Stimulated activated CD8-positive, alpha-beta memory T cell treated with anti-CD3 and anti-CD28 coated beads, Interleukin-15, amount 100 ng/mL, for 4 hours (primary cell): ENCODE data around the gene BRD2.

Experiments used
- DNase-seq, 2 donors: peaks; one replicate each; pipeline ENCODE4 v3.0.0-alpha.2; 2020; ENCODE audit warnings: low read depth in 2 of 2

BRD2 gene

GRCh38 chr6:32949113-32949512, 19.3 kb upstream of the BRD2 start:
- DNase-seq, result no peak

GRCh38 chr6:32950010-32950409, 18.4 kb upstream of the BRD2 start:
- DNase-seq, result no peak

DNA sequence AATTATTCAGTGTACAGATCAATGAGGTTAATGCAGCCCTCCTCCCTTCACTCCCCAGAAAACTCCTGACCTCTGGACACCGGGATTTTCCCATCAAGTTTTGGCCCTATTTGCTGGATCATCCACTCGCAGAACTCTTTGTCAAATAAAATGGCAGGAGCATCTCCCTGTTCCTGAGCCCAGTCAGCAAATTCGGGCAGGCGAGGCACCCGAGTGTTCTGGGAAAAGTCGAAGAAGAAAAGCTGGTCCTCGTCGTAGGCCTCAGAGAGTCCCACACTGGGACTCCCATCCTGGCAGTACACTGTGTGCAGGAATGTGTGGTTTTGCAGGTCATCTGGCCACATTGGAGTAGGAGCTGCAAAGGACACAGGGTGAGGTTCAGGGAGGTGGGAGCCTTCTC, 17.9 kb upstream of the BRD2 start:
- DNase-seq, result no peak

- DNase-seq, result peak in 1 of 2 donors; percentile 47
Measured at GRCh38 chr6:32952817-32953739, 15.3 kb upstream of the BRD2 start, which contains the start of gene HLA-DMA. Gene HLA-DMA (minus strand): TSS chr6:32953097. CDS start chr6:32953036, 61 bp downstream.

GRCh38 chr6:32953775-32954174, 14.6 kb upstream of the BRD2 start:
- no peak for DNase-seq

DNA sequence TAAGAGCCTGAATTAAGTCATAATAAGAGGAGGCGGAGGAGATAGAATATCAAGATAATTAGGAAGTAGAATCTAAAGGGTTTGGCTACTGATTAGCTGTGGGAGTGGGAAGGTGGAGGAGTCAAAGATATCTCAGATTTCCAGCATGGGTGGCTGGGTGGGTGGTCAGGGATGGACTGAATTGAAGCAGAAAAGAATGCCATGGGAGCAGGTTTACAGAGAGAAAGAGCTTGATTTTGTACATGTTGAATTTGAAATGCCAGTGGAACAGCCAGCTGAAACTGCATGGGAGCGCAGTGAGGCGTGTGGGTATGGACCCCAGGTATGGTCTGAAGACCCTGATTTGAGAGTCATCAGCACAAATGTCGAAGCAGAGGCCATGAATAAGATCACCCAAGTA, 14.1 kb upstream of the BRD2 start:
- DNase-seq, result no peak

- DNase-seq, result no peak
Measured at GRCh38 chr6:32954986-32955802, 13.2 kb upstream of the BRD2 start.

DNA sequence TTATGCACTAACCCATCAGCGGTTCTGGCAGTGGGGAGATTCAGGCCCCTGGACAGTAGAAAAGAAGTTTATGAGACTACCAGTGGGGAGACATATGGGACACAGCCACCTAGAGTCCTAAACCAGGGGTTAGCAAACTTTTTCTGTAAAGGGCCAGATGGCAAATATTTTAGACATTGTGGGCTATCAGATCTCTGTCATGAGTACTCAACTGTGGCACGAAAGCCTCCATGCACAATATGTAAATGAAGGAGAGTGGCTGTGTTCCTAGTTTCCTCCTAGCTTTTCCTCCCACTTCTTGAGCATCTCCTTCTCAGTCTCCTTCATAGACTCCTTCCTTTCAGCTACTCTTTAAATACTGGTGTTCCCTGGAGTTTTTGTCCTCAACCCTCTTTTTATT, 12.2 kb upstream of the BRD2 start:
- no peak for DNase-seq

DNA sequence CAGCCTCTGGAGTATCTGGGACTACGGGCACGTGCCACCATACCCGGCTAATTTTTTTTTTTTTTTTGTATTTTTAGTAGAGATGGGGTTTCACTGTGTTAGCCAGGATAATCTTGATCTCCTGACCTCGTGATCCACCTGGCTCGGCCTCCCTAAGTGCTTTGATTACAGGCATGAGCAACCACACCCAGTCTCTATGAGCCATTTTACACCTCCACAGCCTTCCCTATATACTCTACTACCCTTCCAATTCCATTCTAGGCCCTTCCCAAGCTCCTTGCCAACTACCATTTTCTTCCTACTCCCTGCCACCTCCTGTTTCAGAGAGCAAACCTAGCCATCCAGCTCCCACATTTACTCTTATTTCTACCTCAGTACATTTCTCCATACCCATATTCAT, 7.8 kb upstream of the BRD2 start:
- no peak for DNase-seq

DNA sequence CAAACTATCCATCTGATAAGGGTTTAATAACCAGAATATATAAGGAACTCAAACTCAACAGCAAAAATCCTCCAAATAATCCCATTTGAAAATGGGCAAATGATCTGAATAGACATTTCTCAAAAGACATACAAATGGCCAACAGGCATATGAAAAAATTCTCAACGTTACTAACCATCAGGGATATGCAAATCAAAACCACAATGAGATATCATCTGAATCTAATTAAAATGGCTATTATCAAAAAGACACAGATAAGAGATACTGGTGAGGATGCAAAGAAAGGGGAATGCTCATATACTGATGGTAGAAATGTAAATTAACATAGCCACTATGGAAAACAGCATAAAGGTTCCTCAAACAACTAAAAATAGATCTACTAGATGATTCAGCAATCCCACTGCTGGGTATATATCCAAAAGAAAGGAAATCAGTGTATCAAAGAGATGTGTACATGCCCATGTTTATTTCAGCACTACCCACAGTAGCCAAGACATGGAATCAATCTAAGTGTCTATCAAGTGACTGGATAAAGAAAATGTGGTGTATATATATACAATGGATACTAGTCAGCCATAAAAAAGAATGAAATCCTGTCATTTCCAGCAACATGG, 6.1 kb upstream of the BRD2 start:
- DNase-seq, result no peak

- no peak for DNase-seq
Measured at GRCh38 chr6:32963866-32964265, 4.5 kb upstream of the BRD2 start.

- no peak for DNase-seq
Measured at GRCh38 chr6:32964776-32965175, 3.6 kb upstream of the BRD2 start.

GRCh38 chr6:32967151-32968091, 973 bp upstream of the BRD2 start:
- DNase-seq, result no peak

DNA sequence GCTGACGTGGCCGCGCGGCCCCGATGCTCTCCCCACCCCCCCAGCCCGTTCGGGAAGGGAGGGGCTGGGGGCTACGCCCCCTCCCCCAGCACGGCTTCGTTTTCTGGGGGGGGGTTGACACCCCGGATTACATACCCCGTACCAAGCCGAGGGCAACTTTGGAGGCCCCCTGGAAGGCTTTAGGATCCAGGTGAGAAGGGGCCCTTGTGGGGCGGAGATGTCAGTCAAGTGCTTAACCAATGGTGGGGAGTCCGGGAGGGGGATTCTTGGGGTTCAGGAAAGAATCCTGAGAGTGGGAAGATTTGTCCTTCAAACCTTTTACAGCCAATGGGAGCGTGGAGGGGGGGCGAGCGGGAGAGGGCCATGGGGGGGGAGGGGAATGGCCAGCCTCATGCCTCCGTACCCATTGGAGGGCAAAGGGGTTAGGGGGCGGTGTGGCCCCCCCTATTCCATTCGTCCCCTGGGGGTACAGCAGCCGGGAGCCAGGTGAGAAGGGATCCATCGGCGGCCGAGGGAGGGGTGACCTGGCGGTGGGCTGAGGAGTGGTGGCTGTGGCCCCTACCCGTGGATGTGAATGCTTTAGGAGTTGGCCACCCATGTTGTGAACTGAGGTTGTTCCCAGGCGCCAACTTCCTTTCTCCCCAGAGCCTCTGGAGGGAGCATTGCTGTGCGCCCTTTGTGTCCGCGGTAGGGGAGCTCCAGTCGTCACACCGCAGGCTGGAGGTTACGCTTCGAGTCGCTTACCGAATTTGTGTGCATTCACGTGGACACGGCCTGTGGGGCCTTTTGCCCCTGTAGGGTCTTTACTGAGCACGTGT, 682 bp downstream of the BRD2 start:
- DNase-seq, result peak; percentile 20 to 50

DNA sequence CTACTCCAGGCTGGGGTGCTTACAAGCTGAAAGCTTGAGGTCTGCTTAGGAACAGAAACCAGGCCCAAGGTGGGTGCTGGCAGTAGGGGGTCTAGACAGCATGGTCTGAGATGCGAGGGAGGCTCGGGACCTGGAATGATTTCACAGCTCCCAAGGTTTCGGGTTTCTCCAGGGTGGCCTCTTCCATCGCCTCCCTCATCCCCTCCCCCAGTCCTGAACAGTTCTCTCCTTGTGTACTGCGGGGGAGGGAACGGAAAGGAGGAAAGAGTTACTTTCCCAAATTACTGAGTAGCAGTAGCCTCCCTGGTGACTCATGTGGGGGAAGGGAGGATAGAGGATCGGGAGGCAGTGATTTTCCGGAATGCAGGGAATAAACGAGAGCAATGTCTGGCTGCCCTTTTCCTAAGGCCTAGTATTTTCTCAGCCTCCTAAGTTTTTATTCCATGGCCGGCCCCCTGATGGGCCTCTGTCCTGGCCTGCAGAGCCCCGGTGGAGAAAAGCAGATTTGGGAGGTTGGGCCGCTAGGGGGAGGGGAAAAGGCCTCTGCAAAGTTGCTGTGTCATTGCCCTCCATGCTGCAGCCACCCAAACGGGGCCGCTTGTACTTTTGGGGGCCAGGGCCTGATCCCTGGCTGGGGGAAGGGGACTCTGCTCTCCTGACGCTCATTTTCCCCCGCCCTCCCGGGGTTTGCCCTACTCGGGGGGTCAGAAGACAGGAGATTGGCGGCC, 1.5 kb downstream of the BRD2 start:
- peak; percentile 50 to 53 for DNase-seq

- DNase-seq, result peak; percentile 51 to 74
Measured at GRCh38 chr6:32970413-32971241, 2.2 kb downstream of the BRD2 start.

DNA sequence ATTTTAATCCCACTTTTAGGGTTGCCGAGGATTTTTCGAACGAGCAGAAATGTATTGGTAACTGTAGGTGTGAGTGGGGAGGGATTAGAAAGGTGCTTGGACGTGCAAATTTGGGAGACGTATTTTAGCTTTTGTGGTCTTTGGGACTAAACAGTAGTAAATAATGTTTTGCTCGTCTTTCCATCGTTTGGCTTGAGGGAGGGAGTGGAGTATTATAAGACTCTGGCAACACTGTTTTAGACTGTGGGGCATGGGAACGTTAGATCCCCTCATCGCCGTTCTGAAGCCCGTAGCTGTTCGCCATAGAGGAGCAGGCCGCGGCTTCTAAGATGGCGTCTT, 2.8 kb downstream of the BRD2 start:
- DNase-seq, result no peak

- DNase-seq, result peak; percentile 99
Measured at GRCh38 chr6:32971581-32972352, 3.4 kb downstream of the BRD2 start.
